Measurements from ENCODE around the gene MPP2. TPM values are rescaled to one million over a fixed set of nuclear protein-coding genes. Genes with fewer than 3 reads are reported as not detected.

The MPP2 gene
- 5.1 and 10.7 TPM in 2 replicates for total RNA-seq

GRCh38 chr17:43907425-43907981, at the start of gene MPP2:
Gene MPP2 (minus strand): TSS chr17:43907536. CDS start chr17:43904460, 3,076 bp downstream.

GRCh38 chr17:43953746-43954145, 46.4 kb upstream of the MPP2 start, which contains the start of gene PYY:
Gene PYY (minus strand): TSS chr17:43953940. CDS start chr17:43953483, 457 bp downstream.

GRCh38 chr17:43942051-43942685, 34.8 kb upstream of the MPP2 start, which contains the start of gene PPY:
Gene PPY (minus strand): TSS chr17:43942476. CDS start chr17:43941654, 822 bp downstream.

GRCh38 chr17:43846963-43847371, 60.4 kb downstream of the MPP2 start, which contains the start of gene CD300LG:
Gene CD300LG (plus strand): TSS chr17:43847176. CDS start chr17:43847217, 41 bp downstream.

GRCh38 chr17:43832976-43833829, 74.1 kb downstream of the MPP2 start, which contains the start of gene MPP3:
Gene MPP3 (minus strand): TSS chr17:43833146. CDS start chr17:43831906, 1,240 bp downstream.

Other genes with a start within 250 kb of the MPP2 start
- gene MEOX1, start 245.6 kb downstream of the MPP2 start, total RNA-seq, result 0.07 TPM in 1 of 2 replicates, not detected in the other
- gene SOST, start 148.7 kb downstream of the MPP2 start, total RNA-seq, result 8.8 and 20.9 TPM in 2 replicates
- 68.1 and 92.4 TPM in 2 replicates for gene DUSP3, start 128.6 kb downstream of the MPP2 start, total RNA-seq
- gene CFAP97D1, start 127.1 kb downstream of the MPP2 start, total RNA-seq, result under 0.01 TPM in 1 of 2 replicates, not detected in the other
- gene MPP3, start 74.4 kb downstream of the MPP2 start, total RNA-seq, result 9.2 and 18.6 TPM in 2 replicates
- gene CD300LG, start 60.4 kb downstream of the MPP2 start, total RNA-seq, result not detected in 2 replicates
- not detected in 2 replicates for gene PPY, start 34.9 kb upstream of the MPP2 start, total RNA-seq
- gene PYY, start 46.4 kb upstream of the MPP2 start, total RNA-seq, result not detected in 2 replicates
- 1.0 and 2.7 TPM in 2 replicates for gene NAGS, start 97.1 kb upstream of the MPP2 start, total RNA-seq
- gene TMEM101, start 107.4 kb upstream of the MPP2 start, total RNA-seq, result 63.0 and 66.7 TPM in 2 replicates
- gene LSM12, start 159.1 kb upstream of the MPP2 start, total RNA-seq, result 21.3 and 23.3 TPM in 2 replicates
- 29.9 and 33.6 TPM in 2 replicates for gene G6PC3, start 163.2 kb upstream of the MPP2 start, total RNA-seq
- gene HDAC5, start 216.1 kb upstream of the MPP2 start, total RNA-seq, result 59.1 and 95.5 TPM in 2 replicates
- gene HROB, start 234.4 kb upstream of the MPP2 start, total RNA-seq, result 0.85 and 0.99 TPM in 2 replicates